A549 (cell line): ENCODE results near the gene GLS. TPM values are rescaled to one million over a fixed set of nuclear protein-coding genes. Genes with fewer than 3 reads are reported as not detected.

Source experiments
- ATAC-seq, 2 experiments: fragments of 200-7000 bp in 1 of 2; fragments of >200 bp in 1 of 2; cut with Nextera tagmentation in 1 of 2; cut with Tn5 transposase in 1 of 2; 3 replicates each; pipeline versions ENCODE4 v1.8.0 to v1.9.1; 2018 to 2020; ENCODE audit warnings: mild to moderate bottlenecking in 1 of 2, moderate library complexity in 1 of 2
- CTCF ChIA-PET: fragments of 300-600 bp; sonication (Branson Sonifier 250); formaldehyde crosslinking; extraction: SDS; loops from one replicate; lab custom pipeline; 2021; ENCODE audit warnings: antibody characterized with exemption, inconsistent platforms; lab: Yijun Ruan, JAX
- POLR2A ChIA-PET: fragments of 350-600 bp; formaldehyde crosslinking; extraction: SDS; loops from one replicate; lab custom pipeline; 2021; ENCODE audit warnings: antibody characterized with exemption, inconsistent platforms; lab: Yijun Ruan, JAX
- DNase-seq, 2 experiments: peaks; one replicate each; pipeline versions ENCODE4 v3.0.0 to v3.0.0-alpha.2; 2011 to 2016; ENCODE audit warnings: low read depth in 1 of 2, low spot score in 1 of 2
- FAIRE-seq: peaks from 2 replicates; lab custom pipeline; 2011; peaks lifted over from hg19 to GRCh38; lab: Jason Lieb, UNC
- H3K27ac ChIP-seq, 2 experiments: fragments of >200 bp; sonication (Bioruptor Twin); formaldehyde crosslinking; 3 replicates each; pipeline ENCODE4 v1.5.1; 2016 to 2017
- H3K4me1 ChIP-seq: fragments of >200 bp; sonication (Bioruptor Twin); formaldehyde crosslinking; 3 replicates; pipeline ENCODE4 v1.6.1; 2016
- H3K4me2 ChIP-seq: fragments of >200 bp; sonication (Bioruptor Twin); formaldehyde crosslinking; 3 replicates; pipeline ENCODE4 v1.6.1; 2016
- H3K4me3 ChIP-seq: fragments of >200 bp; sonication (Bioruptor Twin); formaldehyde crosslinking; 3 replicates; pipeline ENCODE4 v1.5.1; 2016
- H3K9me3 ChIP-seq: fragments of >200 bp; sonication (Bioruptor Twin); formaldehyde crosslinking; 3 replicates; pipeline ENCODE4 v1.6.1; 2016
- ATOH8 ChIP-seq: fragments of 250-450 bp; sonication (Bioruptor Pico); IDR thresholded peaks from 2 replicates; pipeline ENCODE4 v1.5.0; 2020; ENCODE audit warnings: low read depth, mild to moderate bottlenecking, moderate library complexity
- BHLHE40 ChIP-seq: IDR thresholded peaks from 2 replicates; pipeline ENCODE4 v1.6.1; 2012; ENCODE audit warnings: low read depth, low read length, inconsistent platforms
- CBX8 ChIP-seq: fragments of 200-600 bp; sonication (generic); IDR thresholded peaks from 2 replicates; pipeline ENCODE4 v1.6.1; 2016
- CEBPB ChIP-seq, 2 experiments: fragments of >200 bp in 1 of 2; sonication (Bioruptor Twin) in 1 of 2; formaldehyde crosslinking in 1 of 2; IDR thresholded peaks; 2 replicates each; pipeline ENCODE4 v1.6.1; 2012 to 2016
- CHD2 ChIP-seq: fragments of 150-350 bp; IDR thresholded peaks from 2 replicates; pipeline ENCODE4 v1.6.1; 2014; ENCODE audit warnings: low read length; ENCODE audit not compliant: partially characterized antibody
- CHD4 ChIP-seq: fragments of 200-600 bp; sonication (generic); IDR thresholded peaks from 2 replicates; pipeline ENCODE4 v1.6.1; 2016; ENCODE audit warnings: antibody characterized with exemption, mild to moderate bottlenecking, borderline replicate concordance
- E2F6 ChIP-seq: IDR thresholded peaks from 2 replicates; pipeline ENCODE4 v1.6.1; 2012; ENCODE audit warnings: low read depth, borderline replicate concordance
- EHF ChIP-seq: fragments of 250-450 bp; sonication (Bioruptor Pico); IDR thresholded peaks from 2 replicates; pipeline ENCODE4 v1.5.0; 2020; ENCODE audit warnings: mild to moderate bottlenecking
- ELK1 ChIP-seq: fragments of 150-350 bp; IDR thresholded peaks from 2 replicates; pipeline ENCODE4 v1.6.1; 2014; ENCODE audit warnings: low read depth, mild to moderate bottlenecking, low read length
- FOXS1 ChIP-seq: fragments of 250-450 bp; sonication (Bioruptor Pico); IDR thresholded peaks from 2 replicates; pipeline ENCODE4 v1.5.0; 2020; ENCODE audit warnings: mild to moderate bottlenecking, moderate library complexity
- HDAC2 ChIP-seq: fragments of 200-600 bp; sonication (generic); IDR thresholded peaks from 2 replicates; pipeline ENCODE4 v1.6.1; 2016
- HOXB5 ChIP-seq: fragments of 250-450 bp; sonication (Bioruptor Pico); IDR thresholded peaks from 2 replicates; pipeline ENCODE4 v1.5.0; 2020; ENCODE audit warnings: mild to moderate bottlenecking, moderate library complexity
- JUN ChIP-seq, 2 experiments: fragments of >200 bp; sonication (Bioruptor Twin); formaldehyde crosslinking; IDR thresholded peaks; 2 replicates in 1 of 2; 3 replicates in 1 of 2; pipeline ENCODE4 v1.6.1; 2016 to 2017
- JUNB ChIP-seq: fragments of >200 bp; sonication (Bioruptor Twin); formaldehyde crosslinking; IDR thresholded peaks from 2 replicates; pipeline ENCODE4 v1.6.1; 2016
- KDM1A ChIP-seq: fragments of 200-600 bp; sonication (generic); IDR thresholded peaks from 2 replicates; pipeline ENCODE4 v1.6.1; 2016; ENCODE audit warnings: low read depth, mild to moderate bottlenecking
- MAX ChIP-seq: IDR thresholded peaks from 2 replicates; pipeline ENCODE4 v1.6.1; 2012
- NFE2L2 ChIP-seq: fragments of 150-350 bp; conservative IDR thresholded peaks from 2 replicates; pipeline ENCODE4 v1.6.1; 2014; ENCODE audit warnings: low read length
- PHF8 ChIP-seq: fragments of 200-600 bp; sonication (generic); IDR thresholded peaks from 2 replicates; pipeline ENCODE4 v1.6.1; 2016; ENCODE audit warnings: low read depth, mild to moderate bottlenecking, antibody characterized with exemption, moderate library complexity, borderline replicate concordance
- POLR2AphosphoS2 ChIP-seq: conservative IDR thresholded peaks from 2 replicates; pipeline ENCODE4 v1.6.1; 2012; ENCODE audit warnings: low read length, improper control_type of control experiment, inconsistent platforms
- RCOR1 ChIP-seq: fragments of 150-350 bp; IDR thresholded peaks from 2 replicates; pipeline ENCODE4 v1.6.1; 2014; ENCODE audit warnings: antibody characterized with exemption, low read length, low read depth
- SREBF2 ChIP-seq: fragments of 450-650 bp; IDR thresholded peaks from 2 replicates; pipeline ENCODE4 v1.6.1; 2014; ENCODE audit warnings: mild to moderate bottlenecking, moderate library complexity
- TFCP2L1 ChIP-seq: fragments of 250-450 bp; sonication (Bioruptor Pico); IDR thresholded peaks from 2 replicates; pipeline ENCODE4 v1.5.0; 2021; ENCODE audit warnings: mild to moderate bottlenecking
- TP53 ChIP-seq: fragments of 250-450 bp; sonication (Bioruptor Pico); IDR thresholded peaks from 2 replicates; pipeline ENCODE4 v1.5.0; 2021; ENCODE audit warnings: mild to moderate bottlenecking, moderate library complexity
- USF2 ChIP-seq: fragments of 450-650 bp; IDR thresholded peaks from 2 replicates; pipeline ENCODE4 v1.6.1; 2014; ENCODE audit warnings: antibody characterized with exemption
- ZC3H11A ChIP-seq: fragments of 450-650 bp; IDR thresholded peaks from 2 replicates; pipeline ENCODE4 v1.6.1; 2014; ENCODE audit warnings: antibody characterized with exemption, mild to moderate bottlenecking
- ZSCAN20 ChIP-seq: fragments of 250-450 bp; sonication (Bioruptor Pico); IDR thresholded peaks from 2 replicates; pipeline ENCODE4 v1.8.0; 2022; ENCODE audit warnings: mild to moderate bottlenecking, moderate library complexity
- WGBS: methylation state at CpG from one replicate; pipeline ENCODE4 v1.1.6; 2017; ENCODE audit errors: missing lambda C conversion rate; 5-methylcytosine and 5-hydroxymethylcytosine counted together
- polyA plus RNA-seq, 4 experiments: library from polyadenylated mRNA; depleted of rRNA in 3 of 4; stranded (reverse); fragments of >200 nt; fragmentation: RNase III in 1 of 4; extraction: RNeasy Plus Mini Kit Qiagen cat#74134 plus additional on column Dnase treatment in 1 of 4; gene quantifications; 2 replicates in 3 of 4; 3 replicates in 1 of 4; pipeline ENCODE4 v1.2.3, GENCODE V29; 2011 to 2017

Gene GLS
- polyA plus RNA-seq, 2 of the 4 experiments (the other 2 are of a cell fraction): 269 to 321 TPM

GRCh38 chr2:190987938-190988337 lies 107.3 kb downstream of the GLS start:
- 92% methylated on average over 5 of the region's 5 CpGs for WGBS
- CTCF ChIA-PET: interaction anchor here (1.0 to 2.3 kb wide), 2 partner anchors 9 to 207 kb away, joined by 3 to 16 read pairs; no protein-coding TSS in a partner anchor

GRCh38 chr2:190988910-190989309 lies 108.3 kb downstream of the GLS start:
- CTCF ChIA-PET: interaction anchor here (0.8 to 2.3 kb wide), 4 partner anchors 8 to 208 kb away, joined by 3 to 16 read pairs (median 4); no protein-coding TSS in a partner anchor
- Histone ChIP-seq H3K4me3 (no peak overlapping the region), H3K4me1 (no peaks in the 10 kb centered on the region), H3K9me3 (no peaks in the 10 kb centered on the region), H3K27ac (no peak overlapping the region), H3K4me2 (no peak overlapping the region)
- 95% methylated on average over 3 of the region's 3 CpGs for WGBS
- FAIRE-seq: no peak
- ATAC-seq: no peak
- POLR2A ChIA-PET: interaction anchor here (0.5 kb wide), 1 partner anchor 45 kb away, joined by 3 read pairs; no protein-coding TSS in a partner anchor
- DNase-seq: no peak
- no peak for TF ChIP-seq USF2
- no peak for TF ChIP-seq NFE2L2
- TF ChIP-seq HDAC2: no peak
- no peak for TF ChIP-seq HOXB5 (CRISPR knock-in tag)
- TF ChIP-seq RCOR1: no peak
- TF ChIP-seq TFCP2L1 (CRISPR knock-in tag): no peak
- no peak for TF ChIP-seq E2F6
- TF ChIP-seq FOXS1 (CRISPR knock-in tag): no peak
- TF ChIP-seq CHD4: no peak
- no peak for TF ChIP-seq CHD2
- no peak for TF ChIP-seq EHF (CRISPR knock-in tag)
- TF ChIP-seq POLR2AphosphoS2: no peak

More at GRCh38 chr2:190987938-190988337, 107.3 kb downstream of the GLS start:
- DNase-seq (no peak), ATAC-seq (no peak), FAIRE-seq (no peak)
- H3K27ac ChIP-seq: no peak overlapping the region
- H3K4me2 ChIP-seq: no peak overlapping the region
- no peaks in the 10 kb centered on the region for H3K4me1 ChIP-seq
- TF ChIP-seq CHD4: no peak
- TF ChIP-seq ATOH8 (CRISPR knock-in tag): no peak
- TF ChIP-seq EHF (CRISPR knock-in tag): no peak
- TF ChIP-seq ZSCAN20 (CRISPR knock-in tag): no peak
- TF ChIP-seq CBX8: no peak
- TF ChIP-seq HOXB5 (CRISPR knock-in tag): no peak
- no peak for TF ChIP-seq KDM1A
- TF ChIP-seq JUN (IDR thresholded peaks at IDR 0.05): no peak
- no peak for TF ChIP-seq CEBPB (IDR thresholded peaks at IDR 0.05)
- no peak for TF ChIP-seq SREBF2
- TF ChIP-seq ZC3H11A: no peak
- no peak for TF ChIP-seq PHF8
- no peak for TF ChIP-seq BHLHE40
- H3K4me3 ChIP-seq: no peak overlapping the region
- no peaks in the 10 kb centered on the region for H3K9me3 ChIP-seq
- POLR2A ChIA-PET: no interaction called here

- no peak for FAIRE-seq
- ATAC-seq: no peak
- no peak for TF ChIP-seq MAX
- TF ChIP-seq CHD2: no peak
- TF ChIP-seq TP53: no peak
- TF ChIP-seq CEBPB (IDR thresholded peaks at IDR 0.05): no peak
- no peak for TF ChIP-seq USF2
- TF ChIP-seq JUN (IDR thresholded peaks at IDR 0.05): no peak
- TF ChIP-seq JUNB: no peak
- no peak for TF ChIP-seq ZC3H11A
- TF ChIP-seq ELK1: no peak
- TF ChIP-seq HOXB5 (CRISPR knock-in tag): no peak
- WGBS: 94% methylated on average over 6 of the region's 6 CpGs
- DNase-seq: no peak
- Histone ChIP-seq H3K27ac (no peak overlapping the region), H3K4me1 (no peaks in the 10 kb centered on the region), H3K9me3 (no peaks in the 10 kb centered on the region), H3K4me3 (no peak overlapping the region), H3K4me2 (no peak overlapping the region)
- ChIA-PET CTCF (interaction anchor here (1.3 to 1.5 kb wide), 3 partner anchors 13 to 209 kb away, joined by 3 to 4 read pairs (median 4); no protein-coding TSS in a partner anchor), POLR2A (no interaction called here)
Observed at GRCh38 chr2:190990132-190990531, 109.5 kb downstream of the GLS start.
